GM12873 (cell line): ENCODE data around the gene FGF11.

Source experiments
- CTCF ChIP-seq: IDR thresholded peaks from 2 replicates; pipeline ENCODE4 v1.5.1; 2012; ENCODE audit warnings: low read depth, mild to moderate bottlenecking, moderate library complexity, low read length, control low read depth; ENCODE audit not compliant: insufficient read depth; ENCODE audit errors: missing control alignments

Gene FGF11

GRCh38 chr17:7396147-7396546 lies 43.2 kb upstream of the FGF11 start:
- no peak for TF ChIP-seq CTCF

- no peak for TF ChIP-seq CTCF
These were observed 40.7 kb upstream of the FGF11 start for GRCh38 chr17:7398612-7399011.

GRCh38 chr17:7403043-7403726 lies 36.1 kb upstream of the FGF11 start:
- TF ChIP-seq CTCF: no peak

- TF ChIP-seq CTCF: no peak
These were observed 35.7 kb upstream of the FGF11 start for GRCh38 chr17:7403727-7403976.

GRCh38 chr17:7403977-7404736 lies 35.2 kb upstream of the FGF11 start, which contains the start of gene TMEM256:
Gene TMEM256, minus strand, starts transcription at chr17:7404097. Its CDS starts 13 bp downstream, at chr17:7404084.
- no peak for TF ChIP-seq CTCF

GRCh38 chr17:7404737-7405349 lies 34.5 kb upstream of the FGF11 start:
- no peak for TF ChIP-seq CTCF

- no peak for TF ChIP-seq CTCF
These were observed 33.7 kb upstream of the FGF11 start for GRCh38 chr17:7405350-7406234.
